Mesothelial cell of epicardium (in vitro differentiated cells): ENCODE measurements around the gene SRC. TPM values are rescaled to one million over a fixed set of nuclear protein-coding genes. Genes with fewer than 3 reads are reported as not detected.

Experiments used
- DNase-seq, 2 experiments: peaks; one replicate each; pipeline ENCODE4 v3.0.0; 2021; ENCODE audit warnings: low spot score in 2 of 2; ENCODE audit not compliant: unreplicated experiment in 2 of 2
- H3K27ac Mint-ChIP-seq: 2 replicates; pipeline ENCODE4 v1.8.0; 2021; ENCODE audit warnings: mixed read lengths
- H3K27me3 Mint-ChIP-seq: 2 replicates; pipeline ENCODE4 v1.8.0; 2021; ENCODE audit warnings: low read depth, mixed read lengths
- H3K36me3 Mint-ChIP-seq: 2 replicates; pipeline ENCODE4 v1.8.0; 2021; ENCODE audit warnings: mixed read lengths
- H3K4me1 Mint-ChIP-seq: 2 replicates; pipeline ENCODE4 v1.8.0; 2021; ENCODE audit warnings: mixed read lengths
- H3K4me3 Mint-ChIP-seq: 2 replicates; pipeline ENCODE4 v1.8.0; 2021; ENCODE audit warnings: mild to moderate bottlenecking, moderate library complexity, mixed read lengths
- H3K9me3 Mint-ChIP-seq: 2 replicates; pipeline ENCODE4 v1.8.0; 2021; ENCODE audit warnings: mixed read lengths
- total RNA-seq: library from RNA; stranded (reverse); gene quantifications from 3 replicates; pipeline ENCODE4 v1.2.1, GENCODE V29; 2021
- TF ChIP-seq, protein P1 (sequence below): fragments of 200-600 bp; sonication (generic); IDR thresholded peaks from one replicate; pipeline ENCODE4 v1.5.0; 2021; ENCODE audit warnings: antibody characterized with exemption; ENCODE audit not compliant: unreplicated experiment

Gene SRC
- total RNA-seq, 1 donor from 2014 or later, result 85.2 TPM

GRCh38 chr20:37377346-37378081 is 31.6 kb downstream of the SRC start:
- Mint-ChIP-seq H3K9me3 (no peaks in the 10 kb centered on the region), H3K27ac (peak overlapping the region; percentile 78), H3K4me3 (no peak overlapping the region), H3K4me1 (peaks cover 5% of the 10 kb centered on the region), H3K27me3 (no peaks in the 10 kb centered on the region), H3K36me3 (no peaks in the 10 kb centered on the region)
- no peak for DNase-seq
- TF ChIP-seq, protein P1, sequence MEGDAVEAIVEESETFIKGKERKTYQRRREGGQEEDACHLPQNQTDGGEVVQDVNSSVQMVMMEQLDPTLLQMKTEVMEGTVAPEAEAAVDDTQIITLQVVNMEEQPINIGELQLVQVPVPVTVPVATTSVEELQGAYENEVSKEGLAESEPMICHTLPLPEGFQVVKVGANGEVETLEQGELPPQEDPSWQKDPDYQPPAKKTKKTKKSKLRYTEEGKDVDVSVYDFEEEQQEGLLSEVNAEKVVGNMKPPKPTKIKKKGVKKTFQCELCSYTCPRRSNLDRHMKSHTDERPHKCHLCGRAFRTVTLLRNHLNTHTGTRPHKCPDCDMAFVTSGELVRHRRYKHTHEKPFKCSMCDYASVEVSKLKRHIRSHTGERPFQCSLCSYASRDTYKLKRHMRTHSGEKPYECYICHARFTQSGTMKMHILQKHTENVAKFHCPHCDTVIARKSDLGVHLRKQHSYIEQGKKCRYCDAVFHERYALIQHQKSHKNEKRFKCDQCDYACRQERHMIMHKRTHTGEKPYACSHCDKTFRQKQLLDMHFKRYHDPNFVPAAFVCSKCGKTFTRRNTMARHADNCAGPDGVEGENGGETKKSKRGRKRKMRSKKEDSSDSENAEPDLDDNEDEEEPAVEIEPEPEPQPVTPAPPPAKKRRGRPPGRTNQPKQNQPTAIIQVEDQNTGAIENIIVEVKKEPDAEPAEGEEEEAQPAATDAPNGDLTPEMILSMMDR, result no peak

DNA sequence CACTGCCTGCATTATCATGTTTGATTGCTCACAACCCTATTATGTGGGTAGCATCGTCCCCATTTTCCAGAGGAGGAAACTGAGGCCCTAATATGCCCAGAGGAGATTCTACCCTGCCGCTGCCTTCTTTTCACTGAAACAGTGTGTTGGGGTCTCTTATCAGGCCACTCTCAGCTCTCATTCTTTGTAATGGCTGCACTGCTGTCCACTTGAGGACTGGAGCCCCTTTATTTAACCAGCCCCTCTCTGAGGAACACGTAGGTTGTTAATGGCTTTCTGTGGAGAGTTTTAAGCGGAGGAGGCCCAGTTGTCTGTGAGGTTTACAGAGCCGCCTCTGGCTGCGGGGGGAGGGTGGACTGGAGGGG is 32.5 kb downstream of the SRC start:
- peak overlapping the region; percentile 64 for H3K27ac Mint-ChIP-seq

GRCh38 chr20:37378785-37379598 is 33.1 kb downstream of the SRC start:
- Mint-ChIP-seq H3K9me3 (no peaks in the 10 kb centered on the region), H3K4me1 (peaks cover 5% of the 10 kb centered on the region), H3K27me3 (no peaks in the 10 kb centered on the region), H3K4me3 (no peak overlapping the region), H3K36me3 (no peaks in the 10 kb centered on the region), H3K27ac (peak overlapping the region; percentile 76)
- DNase-seq, result no peak
- TF ChIP-seq, protein P1, result no peak

More for the DNA sequence above, 32.5 kb downstream of the SRC start:
- no peak for DNase-seq
- H3K4me1 Mint-ChIP-seq, result peaks cover 5% of the 10 kb centered on the region
- no peaks in the 10 kb centered on the region for H3K27me3 Mint-ChIP-seq
- TF ChIP-seq, protein P1, result no peak
- H3K4me3 Mint-ChIP-seq, result no peak overlapping the region
- H3K36me3 Mint-ChIP-seq, result no peaks in the 10 kb centered on the region
- H3K9me3 Mint-ChIP-seq, result no peaks in the 10 kb centered on the region

- Mint-ChIP-seq H3K4me3 (no peak overlapping the region), H3K4me1 (peaks cover 7% of the 10 kb centered on the region), H3K27me3 (no peaks in the 10 kb centered on the region), H3K36me3 (peaks cover 5% of the 10 kb centered on the region), H3K27ac (peak overlapping the region; percentile 53), H3K9me3 (no peaks in the 10 kb centered on the region)
- DNase-seq, result no peak
- TF ChIP-seq, protein P1, result no peak
These were observed 34.3 kb downstream of the SRC start for GRCh38 chr20:37379967-37380828.

- Mint-ChIP-seq H3K4me1 (peaks cover 7% of the 10 kb centered on the region), H3K9me3 (no peaks in the 10 kb centered on the region), H3K36me3 (peaks cover 5% of the 10 kb centered on the region), H3K27me3 (no peaks in the 10 kb centered on the region), H3K4me3 (no peak overlapping the region), H3K27ac (peak overlapping the region; percentile 53)
- TF ChIP-seq, protein P1, result no peak
- no peak for DNase-seq
These were observed 35.1 kb downstream of the SRC start for GRCh38 chr20:37380864-37381579.
